ENCODE results near the gene TRAK1.

DNA sequence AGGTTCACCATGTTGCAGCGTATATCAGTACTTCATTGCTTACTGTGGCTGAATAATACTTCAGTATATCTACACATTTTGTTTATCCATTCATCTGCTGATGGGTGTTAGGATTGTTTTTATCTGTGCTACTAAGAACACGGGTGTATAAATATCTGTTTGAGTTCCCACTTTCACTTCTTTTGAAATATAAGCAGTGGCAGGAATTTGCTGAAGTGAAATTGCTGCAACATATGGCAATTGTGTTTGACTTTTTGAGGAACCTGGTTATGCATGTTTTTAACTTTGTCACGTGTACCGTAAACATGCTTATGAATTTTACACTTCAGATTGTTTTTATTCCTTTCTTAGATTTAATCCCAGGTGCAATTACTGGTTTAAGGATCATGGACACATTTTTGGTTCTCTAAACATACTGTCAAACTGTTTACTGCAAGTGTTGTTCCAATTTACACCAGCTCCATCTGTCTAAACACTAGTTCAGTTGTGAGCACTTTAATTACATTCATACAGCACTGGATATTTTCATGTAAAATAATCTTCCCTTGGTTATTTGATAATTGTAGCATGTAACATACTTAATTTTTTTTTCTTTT lies 23.1 kb downstream of the TRAK1 start:
- no peak for TF ChIP-seq POLR2A (IDR thresholded peaks at IDR 0.05; ENCODE audit: low read length)
- TF ChIP-seq GATA1 (IDR thresholded peaks at IDR 0.05; ENCODE audit: low read depth, low read length) = no peak
